IMR-90 (cell line): ENCODE data around the gene HMX3.

ENCODE experiments used
- BHLHE40 ChIP-seq: fragments of 150-350 bp; IDR thresholded peaks from 2 replicates; pipeline ENCODE4 v1.6.1; 2016; ENCODE audit warnings: mild to moderate bottlenecking, low read depth, low read length
- CEBPB ChIP-seq: IDR thresholded peaks from 2 replicates; pipeline ENCODE4 v1.6.1; 2012; ENCODE audit warnings: low read depth, low read length, improper control_type of control experiment
- CTCF ChIP-seq: conservative IDR thresholded peaks from 2 replicates; pipeline ENCODE4 v1.5.1; 2012; ENCODE audit warnings: mild to moderate bottlenecking, low read depth, low read length, improper control_type of control experiment
- FOS ChIP-seq: fragments of 150-350 bp; IDR thresholded peaks from 2 replicates; pipeline ENCODE4 v1.6.1; 2016; ENCODE audit warnings: low read depth, low read length
- MAZ ChIP-seq: IDR thresholded peaks from 2 replicates; pipeline ENCODE4 v1.6.1; 2012; ENCODE audit warnings: low read depth, mild to moderate bottlenecking, low read length, improper control_type of control experiment, moderate library complexity, borderline replicate concordance
- MXI1 ChIP-seq: IDR thresholded peaks from 2 replicates; pipeline ENCODE4 v1.6.1; 2012; ENCODE audit warnings: low read depth, mild to moderate bottlenecking, low read length, moderate library complexity, borderline replicate concordance
- POLR2A ChIP-seq: IDR thresholded peaks from 2 replicates; pipeline ENCODE4 v1.6.1; 2012; ENCODE audit warnings: mild to moderate bottlenecking, low read depth, low read length
- RAD21 ChIP-seq: IDR thresholded peaks from 2 replicates; pipeline ENCODE4 v1.6.1; 2012; ENCODE audit warnings: low read length, improper control_type of control experiment
- RFX5 ChIP-seq: IDR thresholded peaks from 2 replicates; pipeline ENCODE4 v1.8.0; 2012; ENCODE audit warnings: low read depth, mild to moderate bottlenecking, low read length, moderate library complexity
- USF2 ChIP-seq: fragments of 150-350 bp; IDR thresholded peaks from 2 replicates; pipeline ENCODE4 v1.6.1; 2017; ENCODE audit warnings: mild to moderate bottlenecking, antibody characterized with exemption, low read length, low read depth

GRCh38 chr10:123133541-123134342, 2.0 kb upstream of the HMX3 start:
- no peak for TF ChIP-seq FOS
- TF ChIP-seq CTCF, result no peak
- TF ChIP-seq POLR2A, result no peak
- no peak for TF ChIP-seq RFX5
- TF ChIP-seq USF2, result no peak
- no peak for TF ChIP-seq RAD21
- no peak for TF ChIP-seq MAZ
- TF ChIP-seq CEBPB, result no peak
- no peak for TF ChIP-seq MXI1
- no peak for TF ChIP-seq BHLHE40
